A549 (cell line): Measurements from ENCODE around the gene TFAP2B. TPM values are rescaled to one million over a fixed set of nuclear protein-coding genes. Genes with fewer than 3 reads are reported as not detected.

ENCODE experiments used
- ATAC-seq, 2 experiments: fragments of 200-7000 bp in 1 of 2; fragments of >200 bp in 1 of 2; cut with Nextera tagmentation in 1 of 2; cut with Tn5 transposase in 1 of 2; 3 replicates each; pipeline versions ENCODE4 v1.8.0 to v1.9.1; 2018 to 2020; ENCODE audit warnings: mild to moderate bottlenecking in 1 of 2, moderate library complexity in 1 of 2
- CTCF ChIA-PET: fragments of 300-600 bp; sonication (Branson Sonifier 250); formaldehyde crosslinking; extraction: SDS; loops from one replicate; lab custom pipeline; 2021; ENCODE audit warnings: antibody characterized with exemption, inconsistent platforms; lab: Yijun Ruan, JAX
- POLR2A ChIA-PET: fragments of 350-600 bp; formaldehyde crosslinking; extraction: SDS; loops from one replicate; lab custom pipeline; 2021; ENCODE audit warnings: antibody characterized with exemption, inconsistent platforms; lab: Yijun Ruan, JAX
- DNase-seq, 2 experiments: peaks; one replicate each; pipeline versions ENCODE4 v3.0.0 to v3.0.0-alpha.2; 2011 to 2016; ENCODE audit warnings: low read depth in 1 of 2, low spot score in 1 of 2
- FAIRE-seq: peaks from 2 replicates; lab custom pipeline; 2011; peaks lifted over from hg19 to GRCh38; lab: Jason Lieb, UNC
- H3K27ac ChIP-seq, 2 experiments: fragments of >200 bp; sonication (Bioruptor Twin); formaldehyde crosslinking; 3 replicates each; pipeline ENCODE4 v1.5.1; 2016 to 2017
- H3K4me1 ChIP-seq: fragments of >200 bp; sonication (Bioruptor Twin); formaldehyde crosslinking; 3 replicates; pipeline ENCODE4 v1.6.1; 2016
- H3K4me2 ChIP-seq: fragments of >200 bp; sonication (Bioruptor Twin); formaldehyde crosslinking; 3 replicates; pipeline ENCODE4 v1.6.1; 2016
- H3K4me3 ChIP-seq: fragments of >200 bp; sonication (Bioruptor Twin); formaldehyde crosslinking; 3 replicates; pipeline ENCODE4 v1.5.1; 2016
- H3K9me3 ChIP-seq: fragments of >200 bp; sonication (Bioruptor Twin); formaldehyde crosslinking; 3 replicates; pipeline ENCODE4 v1.6.1; 2016
- ATOH8 ChIP-seq: fragments of 250-450 bp; sonication (Bioruptor Pico); IDR thresholded peaks from 2 replicates; pipeline ENCODE4 v1.5.0; 2020; ENCODE audit warnings: low read depth, mild to moderate bottlenecking, moderate library complexity
- CEBPB ChIP-seq, 2 experiments: fragments of >200 bp in 1 of 2; sonication (Bioruptor Twin) in 1 of 2; formaldehyde crosslinking in 1 of 2; IDR thresholded peaks; 2 replicates each; pipeline ENCODE4 v1.6.1; 2012 to 2016
- CHD4 ChIP-seq: fragments of 200-600 bp; sonication (generic); IDR thresholded peaks from 2 replicates; pipeline ENCODE4 v1.6.1; 2016; ENCODE audit warnings: antibody characterized with exemption, mild to moderate bottlenecking, borderline replicate concordance
- CTCF ChIP-seq: fragments of >200 bp; sonication (Bioruptor Twin); formaldehyde crosslinking; IDR thresholded peaks from 3 replicates; pipeline ENCODE4 v1.5.1; 2016
- E2F6 ChIP-seq: IDR thresholded peaks from 2 replicates; pipeline ENCODE4 v1.6.1; 2012; ENCODE audit warnings: low read depth, borderline replicate concordance
- ELK1 ChIP-seq: fragments of 150-350 bp; IDR thresholded peaks from 2 replicates; pipeline ENCODE4 v1.6.1; 2014; ENCODE audit warnings: low read depth, mild to moderate bottlenecking, low read length
- FOSB ChIP-seq: fragments of 250-450 bp; sonication (Bioruptor Pico); IDR thresholded peaks from 2 replicates; pipeline ENCODE4 v1.5.0; 2020; ENCODE audit warnings: mild to moderate bottlenecking, moderate library complexity
- HDAC2 ChIP-seq: fragments of 200-600 bp; sonication (generic); IDR thresholded peaks from 2 replicates; pipeline ENCODE4 v1.6.1; 2016
- HOXB5 ChIP-seq: fragments of 250-450 bp; sonication (Bioruptor Pico); IDR thresholded peaks from 2 replicates; pipeline ENCODE4 v1.5.0; 2020; ENCODE audit warnings: mild to moderate bottlenecking, moderate library complexity
- JUN ChIP-seq, 2 experiments: fragments of >200 bp; sonication (Bioruptor Twin); formaldehyde crosslinking; IDR thresholded peaks; 2 replicates in 1 of 2; 3 replicates in 1 of 2; pipeline ENCODE4 v1.6.1; 2016 to 2017
- KDM5A ChIP-seq: fragments of 200-600 bp; sonication (generic); IDR thresholded peaks from 2 replicates; pipeline ENCODE4 v1.6.1; 2016; ENCODE audit warnings: antibody characterized with exemption, mild to moderate bottlenecking
- MAFK ChIP-seq: fragments of 450-650 bp; IDR thresholded peaks from 2 replicates; pipeline ENCODE4 v1.6.1; 2014; ENCODE audit not compliant: partially characterized antibody
- MAZ ChIP-seq: fragments of 150-350 bp; IDR thresholded peaks from 2 replicates; pipeline ENCODE4 v1.6.1; 2014; ENCODE audit warnings: antibody characterized with exemption, low read depth, low read length, borderline replicate concordance
- MYC ChIP-seq: IDR thresholded peaks from 2 replicates; pipeline ENCODE4 v1.6.1; 2012; ENCODE audit warnings: mild to moderate bottlenecking, inconsistent platforms, low read length, improper control_type of control experiment, borderline replicate concordance
- RAD21 ChIP-seq, 2 experiments: fragments of >200 bp in 1 of 2; sonication (Bioruptor Twin) in 1 of 2; formaldehyde crosslinking in 1 of 2; IDR thresholded peaks in 1 of 2; conservative IDR thresholded peaks in 1 of 2; 2 replicates in 1 of 2; 3 replicates in 1 of 2; pipeline ENCODE4 v1.6.1; 2012 to 2018; ENCODE audit warnings: inconsistent platforms in 1 of 2
- REST ChIP-seq: fragments of 200-600 bp; sonication (generic); IDR thresholded peaks from 2 replicates; pipeline ENCODE4 v1.6.1; 2016; ENCODE audit warnings: antibody characterized with exemption, mild to moderate bottlenecking, moderate library complexity
- RFX5 ChIP-seq: fragments of 450-650 bp; IDR thresholded peaks from 2 replicates; pipeline ENCODE4 v1.7.1; 2014; ENCODE audit warnings: antibody characterized with exemption, mild to moderate bottlenecking, moderate library complexity
- SMC3 ChIP-seq: fragments of >200 bp; sonication (Bioruptor Twin); formaldehyde crosslinking; IDR thresholded peaks from 3 replicates; pipeline ENCODE4 v1.6.1; 2018; ENCODE audit warnings: inconsistent platforms
- TP53 ChIP-seq: fragments of 250-450 bp; sonication (Bioruptor Pico); IDR thresholded peaks from 2 replicates; pipeline ENCODE4 v1.5.0; 2021; ENCODE audit warnings: mild to moderate bottlenecking, moderate library complexity
- ZNF302 ChIP-seq: fragments of 250-450 bp; sonication (Bioruptor Pico); IDR thresholded peaks from 2 replicates; pipeline ENCODE4 v1.9.0; 2021; ENCODE audit warnings: inconsistent platforms, mild to moderate bottlenecking, moderate library complexity
- WGBS: methylation state at CpG from one replicate; pipeline ENCODE4 v1.1.6; 2017; ENCODE audit errors: missing lambda C conversion rate; 5-methylcytosine and 5-hydroxymethylcytosine counted together
- polyA plus RNA-seq, 4 experiments: library from polyadenylated mRNA; depleted of rRNA in 3 of 4; stranded (reverse); fragments of >200 nt; fragmentation: RNase III in 1 of 4; extraction: RNeasy Plus Mini Kit Qiagen cat#74134 plus additional on column Dnase treatment in 1 of 4; gene quantifications; 2 replicates in 3 of 4; 3 replicates in 1 of 4; pipeline ENCODE4 v1.2.3, GENCODE V29; 2011 to 2017

The TFAP2B gene
- polyA plus RNA-seq, 2 of the 4 experiments (the other 2 are of a cell fraction) = not detected

GRCh38 chr6:50889935-50890334 lies 71.3 kb downstream of the TFAP2B start:
- no peak for ATAC-seq
- no peak overlapping the region for H3K4me3 ChIP-seq
- H3K4me1 ChIP-seq = no peaks in the 10 kb centered on the region
- no peak overlapping the region for H3K4me2 ChIP-seq
- CTCF ChIA-PET = no interaction called here
- no peak for DNase-seq
- H3K9me3 ChIP-seq = no peaks in the 10 kb centered on the region
- no peak overlapping the region for H3K27ac ChIP-seq
- no peak for TF ChIP-seq TP53
- TF ChIP-seq ELK1 = no peak
- no peak for TF ChIP-seq HOXB5 (CRISPR knock-in tag)
- no peak for TF ChIP-seq MAFK
- TF ChIP-seq SMC3 = no peak
- no peak for TF ChIP-seq E2F6
- TF ChIP-seq KDM5A = no peak
- TF ChIP-seq MYC = no peak
- no peak for TF ChIP-seq MAZ
- no peak for TF ChIP-seq REST
- no peak for TF ChIP-seq CHD4
- no peak for TF ChIP-seq FOSB
- no peak for TF ChIP-seq RFX5
- TF ChIP-seq HDAC2 = no peak
- no peak for TF ChIP-seq JUN (IDR thresholded peaks at IDR 0.05)
- TF ChIP-seq, all 56 proteins: peak for 0
- POLR2A ChIA-PET = no interaction called here
- FAIRE-seq = no peak
- 5% methylated on average over 2 of the region's 2 CpGs for WGBS

- Histone ChIP-seq H3K27ac (no peak overlapping the region), H3K4me1 (no peaks in the 10 kb centered on the region), H3K9me3 (no peaks in the 10 kb centered on the region), H3K4me2 (no peak overlapping the region), H3K4me3 (no peak overlapping the region)
- ATAC-seq (no peak), DNase-seq (no peak), FAIRE-seq (no peak)
- POLR2A ChIA-PET = no interaction called here
- CTCF ChIA-PET = no interaction called here
- TF ChIP-seq CTCF (no peak), ZNF302 (CRISPR knock-in tag) (no peak), ATOH8 (CRISPR knock-in tag) (no peak), RAD21 (conservative IDR thresholded peaks at IDR 0.05 in 1 of 2, IDR thresholded peaks at IDR 0.05 in 1 of 2) (no peak), REST (no peak), TP53 (no peak), CEBPB (IDR thresholded peaks at IDR 0.05) (no peak)
Observed at GRCh38 chr6:50890579-50890978, 71.9 kb downstream of the TFAP2B start.
